Mesenchymal stem cell (in vitro differentiated cells and primary cell): ENCODE data around the gene TSBP1.
"Not testable (repeated sequence)": the region's sequence is repeated elsewhere in the genome, so short reads cannot be mapped to it uniquely, and the experiment has no call there.

Experiments used
- DNase-seq: peaks from one replicate; pipeline ENCODE4 v3.0.0-alpha.2; 2013
- H2AFZ ChIP-seq: one replicate; pipeline ENCODE4 v1.6.1; 2013; ENCODE audit warnings: low read depth, mild to moderate bottlenecking, control low read depth, inconsistent platforms, low read length, moderate library complexity
- H2AK5ac ChIP-seq: 2 replicates; pipeline ENCODE4 v1.6.1; 2013; ENCODE audit warnings: low read length, moderate library complexity, mild to moderate bottlenecking, inconsistent platforms; ENCODE audit not compliant: severe bottlenecking
- H2BK120ac ChIP-seq: one replicate; pipeline ENCODE4 v1.6.1; 2013; ENCODE audit warnings: low read depth, mild to moderate bottlenecking, inconsistent platforms, low read length, moderate library complexity
- H2BK12ac ChIP-seq, 2 experiments: one replicate each; pipeline ENCODE4 v1.6.1; 2013; ENCODE audit warnings: inconsistent platforms in 2 of 2, low read length in 2 of 2, mild to moderate bottlenecking in 2 of 2, moderate library complexity in 2 of 2, control low read depth in 1 of 2
- H2BK15ac ChIP-seq: one replicate; pipeline ENCODE4 v1.6.1; 2013; ENCODE audit warnings: mild to moderate bottlenecking, low read depth, inconsistent platforms; ENCODE audit not compliant: poor library complexity, severe bottlenecking
- H2BK5ac ChIP-seq: 2 replicates; pipeline ENCODE4 v1.6.1; 2013; ENCODE audit warnings: low read depth, mild to moderate bottlenecking, low read length, control low read depth, inconsistent platforms; ENCODE audit not compliant: poor library complexity, severe bottlenecking
- H3K14ac ChIP-seq, 2 experiments: one replicate each; pipeline ENCODE4 v1.6.1; 2013; ENCODE audit warnings: inconsistent platforms in 2 of 2, low read length in 2 of 2, control low read depth in 1 of 2, mild to moderate bottlenecking in 1 of 2, moderate library complexity in 1 of 2
- H3K18ac ChIP-seq, 2 experiments: one replicate each; pipeline ENCODE4 v1.6.1; 2013; ENCODE audit warnings: inconsistent platforms in 2 of 2, low read length in 2 of 2, control low read depth in 1 of 2, low read depth in 1 of 2, mild to moderate bottlenecking in 1 of 2
- H3K23ac ChIP-seq, 2 experiments: one replicate each; pipeline ENCODE4 v1.6.1; 2013; ENCODE audit warnings: inconsistent platforms in 2 of 2, low read length in 2 of 2, mild to moderate bottlenecking in 2 of 2, moderate library complexity in 2 of 2, control low read depth in 1 of 2
- H3K27ac ChIP-seq: 2 replicates; pipeline ENCODE4 v1.5.1; 2013; ENCODE audit warnings: mild to moderate bottlenecking, moderate library complexity, low read length, control low read depth, inconsistent platforms; ENCODE audit not compliant: poor library complexity, severe bottlenecking
- H3K27me3 ChIP-seq, 2 experiments: 2 replicates each; pipeline versions ENCODE4 v1.6.1 to v1.7.0; 2013; ENCODE audit warnings: low read length in 2 of 2, mild to moderate bottlenecking in 2 of 2, moderate library complexity in 2 of 2, control low read depth in 1 of 2, inconsistent platforms in 1 of 2; ENCODE audit not compliant: control insufficient read depth in 1 of 2, insufficient read depth in 1 of 2
- H3K36me3 ChIP-seq, 2 experiments: 2 replicates each; pipeline versions ENCODE4 v1.6.1 to v1.7.0; 2013; ENCODE audit warnings: low read length in 2 of 2, control low read depth in 1 of 2, inconsistent platforms in 1 of 2, low read depth in 1 of 2, mild to moderate bottlenecking in 1 of 2; ENCODE audit not compliant: insufficient read depth in 2 of 2, control insufficient read depth in 1 of 2
- H3K4ac ChIP-seq, 2 experiments: one replicate each; pipeline ENCODE4 v1.6.1; 2013; ENCODE audit warnings: inconsistent platforms in 2 of 2, low read length in 2 of 2, mild to moderate bottlenecking in 2 of 2, moderate library complexity in 2 of 2, control low read depth in 1 of 2, low read depth in 1 of 2
- H3K4me1 ChIP-seq: 2 replicates; pipeline ENCODE4 v1.6.1; 2013; ENCODE audit warnings: low read depth, low read length, control low read depth; ENCODE audit not compliant: control insufficient read depth, insufficient read depth
- H3K4me2 ChIP-seq: 2 replicates; pipeline ENCODE4 v1.6.1; 2013; ENCODE audit warnings: low read length, mild to moderate bottlenecking, inconsistent platforms; ENCODE audit not compliant: poor library complexity, severe bottlenecking
- H3K4me3 ChIP-seq, 2 experiments: 2 replicates each; pipeline versions ENCODE4 v1.5.1 to v1.7.0; 2013; ENCODE audit warnings: low read length in 2 of 2, mild to moderate bottlenecking in 2 of 2, control low read depth in 1 of 2, low read depth in 1 of 2; ENCODE audit not compliant: insufficient read depth in 1 of 2
- H3K79me1 ChIP-seq: replicated peaks from 2 replicates; pipeline ENCODE4 v1.6.1; 2013; ENCODE audit warnings: mild to moderate bottlenecking, control low read depth, low read length, inconsistent platforms; ENCODE audit not compliant: poor library complexity, severe bottlenecking
- H3K9ac ChIP-seq: 2 replicates; pipeline ENCODE4 v1.7.0; 2013; ENCODE audit warnings: mild to moderate bottlenecking, low read length, moderate library complexity
- H3K9me3 ChIP-seq: 2 replicates; pipeline ENCODE4 v1.7.0; 2013; ENCODE audit warnings: mild to moderate bottlenecking, low read length; ENCODE audit not compliant: control insufficient read depth
- H4K8ac ChIP-seq: one replicate; pipeline ENCODE4 v1.6.1; 2013; ENCODE audit warnings: inconsistent platforms, mild to moderate bottlenecking, low read length, moderate library complexity
- H4K91ac ChIP-seq: one replicate; pipeline ENCODE4 v1.6.1; 2013; ENCODE audit warnings: mild to moderate bottlenecking, low read length, inconsistent platforms
- WGBS: methylation state at CpG from one replicate; pipeline ENCODE4 v1.1.7; 2013; ENCODE audit warnings: mixed read lengths; 5-methylcytosine and 5-hydroxymethylcytosine counted together

Gene TSBP1

DNA sequence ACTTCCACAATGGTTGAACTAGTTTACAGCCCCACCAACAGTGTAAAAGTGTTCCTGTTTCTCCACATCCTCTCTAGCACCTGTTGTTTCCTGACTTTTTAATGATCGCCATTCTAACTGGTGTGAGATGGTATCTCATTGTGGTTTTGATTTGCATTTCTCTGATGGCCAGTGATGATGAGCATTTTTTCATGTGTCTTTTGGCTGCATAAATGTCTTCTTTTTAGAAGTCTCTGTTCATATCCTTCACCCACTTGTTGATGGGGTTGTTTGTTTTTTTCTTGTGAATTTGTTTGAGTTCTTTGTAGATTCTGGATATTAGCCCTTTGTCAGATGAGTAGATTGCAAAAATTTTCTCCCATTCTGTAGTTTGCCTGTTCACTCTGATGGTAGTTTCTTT is 12.5 kb downstream of the TSBP1 start:
- not testable (repeated sequence) for H4K91ac ChIP-seq, H3K79me1 ChIP-seq, DNase-seq, H3K4ac ChIP-seq, H2AK5ac ChIP-seq, H3K18ac ChIP-seq, H3K27me3 ChIP-seq, H2BK120ac ChIP-seq, H3K27ac ChIP-seq, H3K14ac ChIP-seq, H3K9me3 ChIP-seq, H2AFZ ChIP-seq, H3K36me3 ChIP-seq, H3K4me1 ChIP-seq, H4K8ac ChIP-seq, H3K4me3 ChIP-seq, H2BK15ac ChIP-seq, H3K23ac ChIP-seq, H3K9ac ChIP-seq, H2BK5ac ChIP-seq, H2BK12ac ChIP-seq, H3K4me2 ChIP-seq
- WGBS, result no CpG with 5 or more reads among the region's 1 CpG

- not testable (repeated sequence) for H2BK5ac ChIP-seq, H3K27ac ChIP-seq, H3K4me3 ChIP-seq, H2AFZ ChIP-seq, H3K9ac ChIP-seq, H3K79me1 ChIP-seq, H2BK120ac ChIP-seq, H3K4ac ChIP-seq, H2BK15ac ChIP-seq, H3K18ac ChIP-seq, H4K8ac ChIP-seq, H3K23ac ChIP-seq, H3K36me3 ChIP-seq, H4K91ac ChIP-seq, H3K27me3 ChIP-seq, H2BK12ac ChIP-seq, H3K4me2 ChIP-seq, H3K14ac ChIP-seq, H2AK5ac ChIP-seq, H3K4me1 ChIP-seq, H3K9me3 ChIP-seq, DNase-seq
- 100% methylated on average over 1 of the region's 8 CpGs for WGBS
Measured at GRCh38 chr6:32358548-32358947, 13.2 kb downstream of the TSBP1 start.

GRCh38 chr6:32355018-32355417 is 16.7 kb downstream of the TSBP1 start:
- Histone ChIP-seq H2BK15ac (no peak overlapping the region), H3K79me1 (no peaks in the 10 kb centered on the region), H3K14ac (no peak overlapping the region), H3K4me2 (no peak overlapping the region), H3K9ac (no peak overlapping the region), H2AK5ac (no peak overlapping the region), H2BK120ac (no peak overlapping the region), H3K9me3 (no peaks in the 10 kb centered on the region), H3K36me3 (no peaks in the 10 kb centered on the region), H2BK5ac (no peak overlapping the region), H3K23ac (no peak overlapping the region), H3K4me3 (no peak overlapping the region), H3K4ac (no peak overlapping the region), H4K91ac (no peak overlapping the region), H4K8ac (no peak overlapping the region), H3K4me1 (no peaks in the 10 kb centered on the region), H3K27me3 (no peaks in the 10 kb centered on the region), H3K27ac (no peak overlapping the region), H2AFZ (no peak overlapping the region), H3K18ac (no peak overlapping the region), H2BK12ac (no peak overlapping the region)
- DNase-seq, result no peak
- WGBS, result 91% methylated on average over 1 of the region's 1 CpG

DNA sequence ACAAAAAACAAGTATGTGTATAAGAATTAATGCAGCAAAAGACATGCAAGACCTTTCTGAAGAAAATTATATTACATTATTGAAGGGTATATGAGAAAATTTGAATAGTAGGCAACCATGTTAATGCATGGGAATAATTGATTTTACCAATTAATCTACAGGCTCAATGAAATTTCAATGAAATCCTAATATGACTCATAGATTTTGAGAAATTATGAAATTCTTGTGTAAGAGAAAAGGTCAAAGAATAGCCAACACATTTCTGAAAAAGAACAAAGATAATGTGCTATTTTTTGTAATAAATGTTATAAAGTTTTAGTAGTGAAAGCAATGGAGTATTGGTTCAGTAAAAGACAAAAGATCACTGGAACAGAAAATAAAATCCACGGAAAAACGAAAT is 18.4 kb downstream of the TSBP1 start:
- H3K14ac ChIP-seq, result no peak overlapping the region
- no peaks in the 10 kb centered on the region for H3K9me3 ChIP-seq
- H3K79me1 ChIP-seq, result no peaks in the 10 kb centered on the region
- no peak overlapping the region for H2BK15ac ChIP-seq
- no peak overlapping the region for H2AK5ac ChIP-seq
- no peak overlapping the region for H2AFZ ChIP-seq
- no peak overlapping the region for H2BK120ac ChIP-seq
- no peaks in the 10 kb centered on the region for H3K27me3 ChIP-seq
- no peak overlapping the region for H3K4me2 ChIP-seq
- H3K18ac ChIP-seq, result no peak overlapping the region
- no peaks in the 10 kb centered on the region for H3K4me1 ChIP-seq
- H2BK5ac ChIP-seq, result no peak overlapping the region
- no peak overlapping the region for H3K4ac ChIP-seq
- no peak for DNase-seq
- no peak overlapping the region for H3K4me3 ChIP-seq
- H3K9ac ChIP-seq, result no peak overlapping the region
- H3K27ac ChIP-seq, result no peak overlapping the region
- no peaks in the 10 kb centered on the region for H3K36me3 ChIP-seq
- H3K23ac ChIP-seq, result no peak overlapping the region
- 89% methylated on average over 2 of the region's 2 CpGs for whole genome bisulfite sequencing
- H2BK12ac ChIP-seq, result no peak overlapping the region
- no peak overlapping the region for H4K8ac ChIP-seq
- H4K91ac ChIP-seq, result no peak overlapping the region
